Fibroblast of skin of right quadriceps (primary cell): ENCODE results near the gene MSI2.

Experiments used
- DNase-seq: peaks from one replicate; pipeline ENCODE4 v3.0.0-alpha.2; 2013

The MSI2 gene

DNA sequence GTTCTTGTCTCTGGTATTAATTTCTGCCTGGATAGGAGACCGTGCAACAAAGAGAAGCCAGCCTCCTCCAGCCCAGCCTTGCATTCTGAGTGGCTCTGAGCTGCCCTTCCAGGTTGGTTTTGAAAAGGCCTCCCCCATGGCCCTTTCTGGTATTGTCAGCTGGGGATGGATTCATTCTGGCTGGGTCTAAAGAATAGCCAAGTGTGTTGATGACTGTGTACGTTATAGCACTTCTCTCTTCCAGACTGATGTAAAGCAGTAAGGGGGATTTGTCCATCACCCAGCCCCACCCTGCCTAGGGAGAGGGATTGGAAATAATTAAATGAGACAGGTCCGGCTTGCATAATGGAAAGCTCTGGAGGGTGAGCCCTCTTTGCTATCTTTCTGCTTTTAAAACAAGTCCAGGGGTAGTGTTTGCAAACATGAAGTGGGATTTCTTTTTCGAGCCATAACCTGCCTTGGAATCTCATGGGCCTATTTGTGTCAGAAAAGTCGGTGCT lies 146.4 kb downstream of the MSI2 start:
- DNase-seq = no peak

DNA sequence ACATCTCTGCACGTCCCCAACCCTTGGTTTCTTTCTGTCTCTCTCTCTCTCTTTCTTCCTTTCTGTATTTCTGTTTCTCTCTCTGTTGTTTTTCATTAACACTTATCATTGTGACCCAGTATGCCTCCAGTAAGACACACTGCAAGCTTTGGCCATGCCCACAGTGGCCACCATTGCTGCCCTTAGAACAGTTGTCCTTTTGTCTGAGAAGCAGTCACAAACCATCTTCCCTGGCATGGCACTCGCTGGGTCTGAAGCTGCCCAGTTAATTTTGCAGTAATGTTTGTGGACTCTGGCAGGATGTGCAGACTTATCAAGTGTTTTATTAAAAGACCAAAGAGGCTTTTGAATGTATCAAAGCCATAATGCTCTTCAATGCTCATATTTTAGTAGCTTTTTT lies 146.9 kb downstream of the MSI2 start:
- no peak for DNase-seq

DNA sequence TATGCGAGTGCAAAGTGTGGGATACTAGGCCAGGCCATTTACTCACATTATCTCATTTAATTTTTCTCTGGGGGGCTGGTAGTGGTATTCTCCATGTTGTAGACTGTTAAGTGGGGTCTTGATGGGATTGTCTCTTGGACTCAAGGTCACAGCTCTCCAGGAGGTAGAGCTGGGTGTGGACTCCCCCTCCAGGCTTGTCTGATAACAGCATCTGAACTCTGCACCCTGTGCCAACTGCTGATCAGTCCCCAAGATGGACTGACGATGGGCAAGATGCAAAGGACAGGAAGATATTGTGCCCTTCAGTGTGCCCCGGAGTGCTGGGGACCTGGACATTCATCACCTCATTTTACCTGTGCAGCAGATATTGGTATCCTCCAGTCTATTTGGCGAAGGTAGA lies 147.8 kb downstream of the MSI2 start:
- no peak for DNase-seq

DNA sequence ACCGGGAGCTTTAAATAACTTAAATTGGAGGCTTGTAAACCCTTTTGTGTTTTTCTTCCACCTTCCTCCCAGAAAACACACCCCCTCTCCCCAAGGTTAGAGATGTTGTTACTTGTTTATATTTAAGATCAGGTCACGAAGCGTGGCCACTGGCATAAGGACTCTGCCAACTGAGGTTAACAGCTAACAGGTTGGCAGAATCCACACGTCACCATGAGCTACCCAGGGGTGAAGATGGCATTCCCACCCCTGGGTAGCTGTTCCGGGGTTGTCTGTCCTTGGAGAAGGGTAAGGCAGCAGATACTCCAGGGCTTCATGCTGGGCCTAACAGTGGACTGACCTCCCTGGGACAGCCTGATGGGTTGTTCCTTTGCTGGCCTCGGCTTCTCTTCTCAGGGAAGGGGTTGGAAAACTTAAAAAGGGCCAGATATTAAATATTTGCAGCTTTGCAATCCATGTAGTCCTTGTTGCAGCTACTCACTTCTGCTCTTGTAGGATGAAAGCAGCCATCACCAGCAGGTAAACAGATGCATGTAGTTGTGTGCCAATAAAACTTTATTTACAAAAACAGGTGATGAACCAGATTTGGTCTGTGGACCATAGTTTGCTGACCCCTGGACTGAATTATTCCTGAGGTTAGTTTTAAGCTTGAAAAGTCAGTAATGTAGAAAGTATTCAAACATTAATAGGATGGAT lies 148.6 kb downstream of the MSI2 start:
- DNase-seq = no peak

DNA sequence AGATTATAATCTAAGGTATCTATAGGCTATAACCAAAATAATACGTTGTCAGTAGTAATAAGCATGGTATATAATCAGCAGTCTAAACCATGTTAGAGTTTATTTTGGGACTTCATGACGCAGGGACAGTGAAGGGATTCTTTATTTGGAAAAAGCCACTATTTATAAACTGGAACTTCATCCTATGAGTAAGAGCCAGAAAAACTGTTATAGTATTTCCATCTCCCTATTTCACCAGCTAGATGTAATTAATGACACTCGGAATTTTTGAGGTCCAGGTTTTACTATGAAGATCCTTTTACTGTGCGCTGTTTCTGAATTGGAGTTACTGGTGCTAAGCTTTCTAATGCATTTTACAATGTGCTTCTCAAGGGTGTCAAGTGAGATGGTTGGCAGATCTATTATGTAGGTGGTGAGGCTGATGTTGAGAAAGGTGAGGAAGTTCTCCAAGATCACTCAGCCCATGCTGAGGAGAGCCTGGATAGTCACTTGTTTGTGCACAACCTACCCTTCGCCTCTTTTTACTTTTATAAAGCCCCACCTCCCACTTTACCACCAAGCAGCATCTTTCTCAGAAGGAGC lies 149.3 kb downstream of the MSI2 start:
- no peak for DNase-seq

DNA sequence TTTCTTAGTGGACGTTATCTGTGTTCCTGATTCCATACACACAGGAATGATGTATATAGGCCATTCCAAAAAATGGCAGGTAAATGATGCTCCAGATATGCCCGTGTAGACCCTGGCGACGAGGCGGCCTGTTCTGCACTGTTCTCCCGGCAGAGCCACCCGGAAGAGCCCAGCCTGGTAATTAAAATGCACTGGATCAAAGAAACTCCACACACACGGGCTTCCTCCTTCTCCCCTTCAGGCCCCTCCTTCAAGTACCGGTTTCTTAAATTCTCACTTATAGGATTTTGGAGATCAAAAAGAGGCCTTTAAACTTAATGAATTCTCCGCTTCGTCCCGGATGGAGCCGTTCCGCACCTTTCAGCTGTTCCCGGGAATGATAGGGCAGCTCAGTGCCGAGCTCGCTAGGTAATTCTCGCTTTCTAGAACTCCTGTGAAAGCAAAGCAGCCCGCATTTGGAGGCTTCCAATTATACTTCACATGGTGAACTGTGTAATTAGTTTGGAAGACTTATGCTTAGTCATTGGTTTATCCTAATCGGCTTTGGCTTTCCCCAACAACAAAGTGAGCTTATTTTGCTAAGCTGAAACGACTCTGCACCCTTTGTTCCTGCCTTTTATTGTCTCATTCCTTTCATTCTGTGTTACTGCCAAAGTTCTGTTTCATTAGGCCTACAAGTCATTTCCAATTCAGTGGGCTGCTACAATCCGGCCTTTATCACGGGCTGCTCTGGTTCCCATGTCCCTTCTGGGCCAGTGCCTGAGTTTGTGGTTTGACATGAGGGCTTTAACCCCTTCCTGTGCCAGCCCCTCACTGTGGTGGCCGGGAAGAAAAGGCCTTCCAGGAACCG lies 150.0 kb downstream of the MSI2 start:
- DNase-seq = no peak

DNA sequence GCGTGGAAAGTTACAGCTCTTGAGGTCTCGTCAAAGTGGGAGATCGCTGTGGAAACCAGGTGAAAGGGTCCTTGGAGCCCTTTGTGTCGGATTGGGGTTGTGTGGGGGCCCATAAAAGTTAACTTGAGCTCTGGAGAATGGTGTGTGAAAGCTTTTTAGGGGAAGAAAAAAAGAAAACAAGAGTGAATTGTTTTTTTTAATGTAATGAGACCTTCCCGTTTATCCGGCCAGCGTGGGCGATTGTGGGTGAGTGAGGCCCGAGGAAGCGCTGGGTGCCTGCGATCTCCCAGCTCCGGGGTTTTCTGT lies 150.6 kb downstream of the MSI2 start:
- DNase-seq = no peak

DNA sequence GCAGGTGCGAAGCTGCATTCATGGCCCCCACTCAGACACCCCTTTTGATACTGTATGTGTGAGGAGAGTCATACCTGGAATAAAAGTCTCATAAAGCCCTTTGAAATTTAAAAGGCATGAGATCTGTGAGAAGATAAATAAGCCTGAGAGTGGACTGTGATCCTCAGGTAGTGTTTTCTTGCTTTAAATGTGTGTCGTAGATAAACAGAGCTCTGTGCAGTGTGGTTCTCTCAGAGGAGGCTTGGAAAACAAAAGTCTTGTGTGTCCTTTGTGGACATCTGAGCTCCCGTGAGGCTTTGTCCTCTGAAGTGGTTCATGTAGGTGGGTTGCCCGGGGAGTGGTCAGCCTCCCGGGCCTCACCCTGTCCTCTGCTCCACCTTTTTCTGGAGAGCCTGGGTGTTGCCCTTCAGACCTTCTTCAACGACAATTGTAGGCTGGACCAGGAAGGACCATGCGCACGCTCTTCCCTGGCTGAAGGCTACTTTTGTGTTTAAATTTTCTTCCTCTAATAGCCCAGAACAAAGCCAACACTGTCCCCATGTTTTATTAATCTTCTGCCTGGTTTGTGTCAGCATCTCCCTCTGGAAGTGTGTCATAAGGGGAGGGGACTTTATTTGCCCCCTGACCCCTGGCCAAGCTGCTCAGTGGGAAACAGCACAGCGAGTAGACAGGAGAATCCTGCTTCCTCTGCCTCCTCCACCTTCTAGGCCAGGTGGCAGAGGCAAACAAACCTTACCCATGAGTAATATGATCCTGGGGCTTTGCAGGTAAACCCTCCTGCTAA lies 151.2 kb downstream of the MSI2 start:
- no peak for DNase-seq

DNA sequence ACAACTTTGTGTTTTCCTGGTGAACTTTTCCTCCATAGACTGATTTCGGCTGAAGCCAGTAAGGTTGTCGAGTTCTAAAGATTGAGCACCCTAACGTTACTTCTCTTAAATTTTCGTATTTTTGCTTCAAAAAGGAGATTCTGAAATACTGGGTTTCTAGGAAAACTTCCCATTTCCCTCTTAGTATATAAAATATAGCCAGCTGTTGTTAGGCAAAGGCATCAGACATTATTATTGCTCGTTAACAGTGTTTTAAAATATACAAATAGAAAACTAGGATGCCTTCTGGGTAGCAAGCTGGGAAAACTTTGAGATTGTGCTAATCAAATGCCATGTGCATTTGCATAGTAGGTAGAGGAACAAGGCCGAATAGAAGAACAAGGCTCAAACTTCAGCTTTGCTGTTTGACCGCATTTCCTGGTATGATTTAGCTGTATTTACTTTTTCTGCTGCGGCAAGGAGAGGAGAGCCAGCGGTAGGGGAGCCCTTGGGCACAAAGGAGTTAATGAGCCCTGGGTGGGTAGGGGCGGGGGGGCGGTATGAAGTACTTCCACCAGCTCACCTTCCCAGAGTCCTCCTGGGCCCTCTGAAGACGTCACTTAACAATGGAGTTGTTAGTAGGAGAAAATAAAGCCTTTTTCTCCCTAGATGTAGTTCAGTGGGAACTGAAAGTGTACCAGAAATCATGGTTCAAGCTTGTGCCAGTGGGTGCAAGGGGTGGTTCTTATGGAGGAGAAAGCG lies 151.9 kb downstream of the MSI2 start:
- DNase-seq = no peak

DNA sequence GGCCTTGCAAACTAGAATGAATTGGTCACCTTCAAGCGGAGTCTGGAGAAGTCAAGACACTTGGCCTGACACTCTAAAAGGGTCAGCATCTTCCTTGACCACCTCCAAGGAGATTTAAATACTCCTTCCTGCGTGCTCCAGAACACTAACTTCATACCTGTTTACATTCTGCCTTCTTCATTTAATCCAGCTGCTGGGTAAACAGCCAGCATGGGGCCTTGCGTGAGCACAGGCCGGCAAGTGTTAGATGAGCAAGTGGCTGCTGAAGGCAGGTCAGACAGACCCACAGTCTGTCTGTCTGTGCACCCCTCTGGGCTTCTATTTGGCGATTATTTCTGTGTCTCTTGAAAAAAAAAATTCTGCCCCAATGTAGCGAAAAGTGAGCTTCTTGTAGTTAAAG lies 153.8 kb downstream of the MSI2 start:
- no peak for DNase-seq

DNA sequence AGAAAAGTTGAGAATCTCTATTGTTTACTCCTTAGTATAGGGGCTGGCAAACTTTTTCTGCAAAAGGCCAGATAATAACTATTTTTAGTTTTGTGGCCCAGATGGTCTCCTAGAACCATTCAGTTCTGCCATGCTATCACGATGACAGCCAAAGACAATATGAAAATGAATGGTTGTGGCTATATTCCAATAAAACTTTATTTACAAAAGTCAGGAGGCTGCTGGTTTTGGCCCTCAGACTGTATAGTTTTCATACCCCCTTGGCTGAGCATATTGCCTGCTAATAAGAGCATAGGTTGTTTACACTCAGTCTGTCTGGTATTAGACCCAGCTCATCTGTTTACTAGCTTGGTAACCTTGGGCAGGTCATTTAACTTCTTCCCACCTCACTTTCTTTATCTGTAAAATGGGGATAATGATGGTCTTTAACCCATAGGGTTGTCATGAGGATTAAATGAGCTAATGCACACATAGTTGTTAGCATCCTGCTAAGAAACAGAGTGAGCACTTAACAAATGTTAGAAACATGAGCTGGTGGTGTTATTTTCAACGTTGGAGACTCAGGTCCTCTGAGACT lies 156.3 kb downstream of the MSI2 start:
- no peak for DNase-seq

DNA sequence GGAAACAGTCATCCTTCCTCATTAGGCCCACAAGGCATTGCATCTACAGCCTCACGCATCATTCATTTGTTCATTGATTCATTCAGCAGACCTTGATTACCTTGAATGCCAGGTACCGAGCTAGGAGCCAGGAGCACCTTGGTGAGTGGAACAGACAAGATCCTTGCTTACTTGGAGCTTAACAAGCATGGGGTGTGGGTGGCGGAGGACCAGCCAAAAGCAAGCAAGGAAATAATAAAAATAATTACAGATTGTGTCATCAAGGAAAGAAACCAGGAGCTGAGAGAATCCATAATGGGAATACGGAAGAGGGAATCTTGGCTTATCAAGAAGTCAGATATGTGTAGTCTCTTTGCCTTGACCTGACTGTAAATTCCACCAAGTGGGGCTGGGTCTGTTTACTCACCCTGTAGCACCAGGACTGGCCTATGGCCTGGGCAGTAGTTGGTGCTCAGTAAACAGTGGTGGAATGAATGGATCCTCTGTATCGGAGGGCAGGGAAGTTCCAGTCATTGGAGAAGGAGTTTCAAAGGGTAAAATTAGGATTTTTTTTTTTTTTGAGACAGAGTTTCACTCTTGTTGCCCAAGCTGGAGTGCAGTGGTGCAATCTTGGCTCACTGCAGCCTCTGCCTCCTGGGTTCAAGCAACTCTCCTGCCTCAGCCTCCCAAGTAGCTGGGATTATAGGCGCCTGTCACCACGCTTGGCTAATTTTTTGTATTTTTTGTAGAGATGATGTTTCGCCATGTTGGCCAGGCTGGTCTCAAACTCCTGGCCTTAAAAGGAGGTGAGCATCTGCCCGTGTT lies 157.7 kb downstream of the MSI2 start:
- no peak for DNase-seq

DNA sequence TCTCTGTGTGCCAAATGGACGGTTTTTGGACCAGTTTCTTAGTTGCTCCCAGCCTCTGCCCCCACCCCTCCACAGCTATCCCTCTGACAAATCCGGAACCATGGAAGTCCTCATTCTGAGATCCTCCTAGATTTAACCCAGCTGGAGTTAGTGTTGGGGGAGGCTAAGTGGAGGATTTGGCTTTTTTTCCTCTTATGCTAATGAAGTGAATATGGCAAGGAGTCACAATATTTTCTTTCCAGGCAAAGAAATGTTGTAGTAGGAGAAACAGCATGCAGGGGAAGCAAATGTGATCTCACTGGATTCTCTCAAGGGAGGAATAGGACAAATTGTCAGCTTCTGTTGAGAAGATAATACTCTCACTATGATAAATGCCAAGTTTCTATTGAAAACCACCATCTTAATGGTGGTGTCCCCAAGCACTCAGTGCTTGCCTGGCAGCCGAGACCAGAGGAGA lies 159.5 kb downstream of the MSI2 start:
- no peak for DNase-seq

DNA sequence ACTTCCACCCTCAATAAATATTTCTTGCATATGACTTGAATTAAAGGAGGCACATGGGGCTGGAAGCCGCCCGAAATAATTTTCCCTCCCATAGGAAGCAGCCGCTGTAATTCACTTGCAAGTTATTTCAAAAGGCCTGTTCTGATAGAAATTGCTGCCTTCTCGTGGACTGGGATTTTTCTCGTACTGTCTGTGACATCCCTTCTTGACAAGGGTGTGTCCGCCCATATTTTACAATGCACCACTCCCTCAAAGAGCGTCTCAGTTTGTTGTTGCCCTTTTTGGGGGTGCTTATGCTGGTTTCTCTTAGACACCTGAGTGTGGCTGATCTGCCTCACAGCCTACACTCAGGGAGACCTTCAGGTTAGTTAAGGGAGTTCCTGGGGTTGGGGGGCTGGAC lies 160.0 kb downstream of the MSI2 start:
- DNase-seq = no peak

DNA sequence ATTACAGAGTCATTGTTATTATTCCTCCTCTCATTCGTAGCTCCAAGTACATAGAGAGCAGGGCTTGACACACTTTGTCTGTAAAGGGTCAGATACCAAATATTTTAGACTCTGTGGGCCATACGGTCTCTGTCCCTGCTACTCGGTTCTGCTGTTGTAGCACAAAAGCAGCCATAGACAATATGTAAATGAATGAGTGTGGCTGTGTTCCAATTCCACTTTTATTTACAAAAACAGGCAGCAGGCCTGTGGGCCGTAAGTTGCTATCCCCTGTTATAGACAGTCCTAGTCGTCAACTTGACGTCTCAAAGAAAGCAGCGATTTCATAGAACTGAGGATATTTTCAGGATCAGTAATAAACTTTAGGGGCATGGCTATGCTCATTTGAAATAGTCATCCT lies 161.6 kb downstream of the MSI2 start:
- no peak for DNase-seq

DNA sequence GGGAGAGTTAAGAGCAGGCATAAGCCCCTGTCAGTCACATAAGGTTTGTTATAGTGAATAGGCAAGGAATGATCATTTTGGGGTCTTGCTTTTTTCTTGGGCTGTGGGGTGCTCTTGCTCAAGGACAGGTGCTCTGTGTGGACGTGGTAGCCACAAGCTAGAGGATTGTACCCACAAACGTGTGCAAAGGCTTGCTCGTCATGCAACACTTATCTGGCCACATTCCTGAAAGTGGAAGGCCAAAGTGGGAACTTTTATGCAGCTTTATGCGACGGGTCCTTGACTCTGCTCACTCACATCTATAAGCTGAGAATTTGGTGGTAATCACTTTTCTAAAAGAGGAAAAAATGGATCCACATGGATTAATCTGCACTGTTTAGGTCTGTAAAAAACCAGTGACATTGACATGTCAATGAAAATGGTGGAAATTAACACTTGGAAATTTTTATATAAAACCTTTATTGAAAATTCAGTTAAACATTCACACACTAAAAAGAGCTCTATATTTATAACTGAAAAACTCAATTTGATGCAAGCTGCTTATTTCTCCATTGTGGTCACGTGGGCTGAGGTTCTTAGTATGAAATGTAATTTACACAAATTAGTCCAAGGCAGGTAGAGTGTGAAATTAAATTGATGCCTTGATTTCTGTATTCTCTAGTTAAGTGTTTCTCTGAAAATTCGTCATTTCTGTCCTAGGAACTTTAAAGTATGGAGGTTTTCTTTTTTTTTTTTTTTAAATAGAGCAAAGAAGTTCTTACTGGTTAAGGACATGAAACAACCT lies 162.3 kb downstream of the MSI2 start:
- DNase-seq = no peak

DNA sequence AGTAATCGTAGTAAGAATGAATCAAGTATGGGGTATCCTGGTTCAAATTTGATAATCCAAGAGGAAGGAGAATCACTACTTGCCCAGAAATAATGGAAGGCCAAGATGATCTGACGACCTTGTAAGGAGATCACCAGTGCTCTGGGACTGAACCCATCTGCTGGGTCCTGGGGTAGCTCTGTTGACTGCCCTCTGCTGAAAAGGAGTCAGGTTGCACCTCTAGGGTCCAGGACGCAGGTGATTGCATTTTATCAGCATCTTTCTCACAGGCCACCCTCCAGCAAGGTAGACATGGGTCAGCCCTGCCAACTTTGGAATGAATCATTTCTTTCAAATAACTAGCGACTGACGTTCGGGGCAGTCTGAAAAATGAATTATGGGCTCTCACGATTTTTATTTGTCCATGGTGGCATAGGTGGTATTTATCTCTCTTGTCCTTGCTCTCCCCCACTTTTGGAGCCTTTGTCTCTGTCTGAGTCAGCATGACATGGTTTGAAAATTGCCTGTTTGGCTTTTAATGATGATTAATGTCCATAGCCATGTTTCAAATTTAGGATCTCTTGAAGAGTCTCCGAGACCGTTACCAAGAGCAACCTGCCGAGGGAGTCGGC lies 163.7 kb downstream of the MSI2 start:
- DNase-seq = no peak

DNA sequence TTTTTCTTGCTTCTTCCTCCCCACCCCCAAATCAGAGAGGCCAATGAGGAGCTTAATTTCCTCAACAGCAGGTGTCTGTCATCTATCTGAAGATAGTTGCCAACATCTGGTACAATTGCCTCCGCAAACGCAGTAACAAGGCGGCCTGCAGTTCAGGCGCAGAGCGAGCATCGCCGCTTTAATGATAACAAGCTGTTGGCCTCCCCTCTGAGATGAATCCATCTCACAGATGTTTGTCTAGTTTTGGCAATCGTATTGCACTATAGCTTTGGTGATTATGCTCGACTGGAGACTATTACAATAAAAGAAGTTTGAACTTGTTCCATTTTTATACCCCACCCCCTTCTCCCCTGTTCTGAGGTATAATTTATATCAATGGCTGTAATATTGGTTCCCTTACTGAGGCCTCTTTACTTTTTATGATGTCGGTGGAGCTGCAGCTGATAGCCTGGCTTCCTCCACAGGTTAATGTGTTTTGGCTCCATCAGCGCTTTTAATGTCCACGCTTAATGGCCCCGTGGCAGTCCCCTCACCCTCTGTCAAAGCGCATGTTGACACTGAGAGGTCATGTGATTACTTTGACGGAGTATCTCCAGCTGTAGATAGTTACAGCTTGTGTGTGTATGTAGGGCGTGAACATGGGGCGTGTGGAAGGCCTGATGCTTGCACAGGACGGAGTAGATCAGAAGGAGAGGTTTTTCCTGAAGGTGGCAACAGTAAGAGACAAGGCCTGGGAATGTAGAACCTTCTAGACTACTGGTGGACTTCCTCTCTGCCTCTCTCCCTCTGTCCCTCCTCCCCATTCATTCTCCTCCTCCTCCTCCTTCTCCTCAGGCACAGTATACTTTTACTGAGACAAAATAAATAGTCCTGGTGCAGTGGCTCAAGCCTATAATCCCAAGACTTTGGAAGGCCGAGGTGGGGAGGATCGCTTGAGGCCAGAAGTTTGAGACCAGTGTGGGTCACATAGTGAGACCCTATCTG lies 164.7 kb downstream of the MSI2 start:
- DNase-seq = peak; percentile 38
